ENCODE results near the gene BABAM2. TPM values are rescaled to one million over a fixed set of nuclear protein-coding genes. Genes with fewer than 3 reads are reported as not detected.

BABAM2 gene
- total RNA-seq, 2 experiments from 2014 or later = 41.9 to 49.7 TPM

- no peak for DNase-seq
- Mint-ChIP-seq H3K4me1 (peaks cover 32% of the 10 kb centered on the region), H3K9me3 (no peaks in the 10 kb centered on the region), H3K4me3 (no peak overlapping the region), H3K36me3 (ENCODE audit: low read depth) (peaks cover 3% of the 10 kb centered on the region), H3K27me3 (no peaks in the 10 kb centered on the region), H3K27ac (peak overlapping the region; percentile 60)
- ChIA-PET POLR2A (no interaction called here), CTCF (interaction anchor here (0.9 kb wide), 1 partner anchor 33 kb away, joined by 4 read pairs; no protein-coding TSS in a partner anchor)
Measured at GRCh38 chr2:28346587-28346986, 456.1 kb downstream of the BABAM2 start.

GRCh38 chr2:28347193-28347592, 456.7 kb downstream of the BABAM2 start:
- ChIA-PET POLR2A (no interaction called here), CTCF (interaction anchor here (0.6 to 0.9 kb wide), 2 partner anchors 32 to 636 kb away, joined by 4 to 6 read pairs; no protein-coding TSS in a partner anchor)
- H3K27ac Mint-ChIP-seq = peak overlapping the region; percentile 89
- H3K27me3 Mint-ChIP-seq = no peaks in the 10 kb centered on the region
- H3K9me3 Mint-ChIP-seq = no peaks in the 10 kb centered on the region
- peaks cover 3% of the 10 kb centered on the region for H3K36me3 Mint-ChIP-seq (ENCODE audit: low read depth)
- peaks cover 34% of the 10 kb centered on the region for H3K4me1 Mint-ChIP-seq
- no peak for DNase-seq
- peak overlapping the region; percentile 1 for H3K4me3 Mint-ChIP-seq

- H3K27me3 Mint-ChIP-seq = no peaks in the 10 kb centered on the region
- ChIA-PET POLR2A (no interaction called here), CTCF (interaction anchor here (0.6 to 0.9 kb wide), 2 partner anchors 32 to 636 kb away, joined by 4 to 6 read pairs; no protein-coding TSS in a partner anchor)
- H3K4me3 Mint-ChIP-seq = peak overlapping the region; percentile 1
- H3K4me1 Mint-ChIP-seq = peaks cover 34% of the 10 kb centered on the region
- H3K36me3 Mint-ChIP-seq (ENCODE audit: low read depth) = peaks cover 3% of the 10 kb centered on the region
- H3K9me3 Mint-ChIP-seq = no peaks in the 10 kb centered on the region
- DNase-seq = no peak
- peak overlapping the region; percentile 89 for H3K27ac Mint-ChIP-seq
Measured at GRCh38 chr2:28347596-28347995, 457.1 kb downstream of the BABAM2 start.

- Mint-ChIP-seq H3K36me3 (ENCODE audit: low read depth) (peaks cover 3% of the 10 kb centered on the region), H3K9me3 (no peaks in the 10 kb centered on the region), H3K27me3 (no peaks in the 10 kb centered on the region), H3K27ac (peak overlapping the region; percentile 89), H3K4me1 (peaks cover 33% of the 10 kb centered on the region), H3K4me3 (peak overlapping the region; percentile 32)
- peak; percentile 65 for DNase-seq
- POLR2A ChIA-PET = no interaction called here
- CTCF ChIA-PET = no interaction called here
Measured at GRCh38 chr2:28348149-28348567, 457.6 kb downstream of the BABAM2 start.

- H3K4me3 Mint-ChIP-seq = no peak overlapping the region
- peaks cover 33% of the 10 kb centered on the region for H3K4me1 Mint-ChIP-seq
- H3K27ac Mint-ChIP-seq = peak overlapping the region; percentile 89
- H3K9me3 Mint-ChIP-seq = no peaks in the 10 kb centered on the region
- ChIA-PET CTCF (interaction anchor here (1.0 to 1.9 kb wide), 2 partner anchors 11 to 378 kb away, joined by 3 to 4 read pairs; no protein-coding TSS in a partner anchor), POLR2A (no interaction called here)
- no peak for DNase-seq
- H3K36me3 Mint-ChIP-seq (ENCODE audit: low read depth) = peaks cover 3% of the 10 kb centered on the region
- H3K27me3 Mint-ChIP-seq = no peaks in the 10 kb centered on the region
Measured at GRCh38 chr2:28348921-28349320, 458.4 kb downstream of the BABAM2 start.

GRCh38 chr2:28349546-28350165, 459.1 kb downstream of the BABAM2 start:
- CTCF ChIA-PET = interaction anchor here (0.9 to 1.9 kb wide), 7 partner anchors 8 to 377 kb away, joined by 3 to 6 read pairs (median 3); no protein-coding TSS in a partner anchor
- no peaks in the 10 kb centered on the region for H3K9me3 Mint-ChIP-seq

GRCh38 chr2:28350196-28350595, 459.7 kb downstream of the BABAM2 start:
- H3K27me3 Mint-ChIP-seq = no peaks in the 10 kb centered on the region
- H3K4me3 Mint-ChIP-seq = no peak overlapping the region
- POLR2A ChIA-PET = no interaction called here
- DNase-seq = no peak
- no peaks in the 10 kb centered on the region for H3K9me3 Mint-ChIP-seq
- peaks cover 3% of the 10 kb centered on the region for H3K36me3 Mint-ChIP-seq (ENCODE audit: low read depth)
- CTCF ChIA-PET = interaction anchor here (0.9 to 1.9 kb wide), 7 partner anchors 9 to 51 kb away, joined by 3 to 6 read pairs (median 3); no protein-coding TSS in a partner anchor
- no peak overlapping the region for H3K27ac Mint-ChIP-seq
- H3K4me1 Mint-ChIP-seq = peaks cover 33% of the 10 kb centered on the region

More at GRCh38 chr2:28349546-28350165, 459.1 kb downstream of the BABAM2 start:
- Mint-ChIP-seq H3K4me1 (peaks cover 33% of the 10 kb centered on the region), H3K27ac (peak overlapping the region; percentile 89), H3K27me3 (no peaks in the 10 kb centered on the region), H3K4me3 (no peak overlapping the region), H3K36me3 (ENCODE audit: low read depth) (peaks cover 3% of the 10 kb centered on the region)
- POLR2A ChIA-PET = no interaction called here
- DNase-seq = no peak

- Mint-ChIP-seq H3K4me1 (peaks cover 33% of the 10 kb centered on the region), H3K27me3 (no peaks in the 10 kb centered on the region), H3K36me3 (ENCODE audit: low read depth) (peaks cover 3% of the 10 kb centered on the region), H3K27ac (no peak overlapping the region), H3K9me3 (no peaks in the 10 kb centered on the region), H3K4me3 (no peak overlapping the region)
- DNase-seq = no peak
- ChIA-PET CTCF (interaction anchor here (1.1 to 1.9 kb wide), 5 partner anchors 10 to 14 kb away, joined by 3 to 6 read pairs (median 4); no protein-coding TSS in a partner anchor), POLR2A (interaction anchor here (0.7 kb wide), 1 partner anchor 27 kb away, joined by 3 read pairs; no protein-coding TSS in a partner anchor)
Measured at GRCh38 chr2:28350791-28351285, 460.3 kb downstream of the BABAM2 start.

- Mint-ChIP-seq H3K4me1 (peaks cover 32% of the 10 kb centered on the region), H3K36me3 (ENCODE audit: low read depth) (peaks cover 3% of the 10 kb centered on the region), H3K27me3 (no peaks in the 10 kb centered on the region), H3K4me3 (no peak overlapping the region), H3K9me3 (no peaks in the 10 kb centered on the region), H3K27ac (peak overlapping the region; percentile 60)
- ChIA-PET CTCF (interaction anchor here (1.0 kb wide), 1 partner anchor 28 kb away, joined by 3 read pairs; no protein-coding TSS in a partner anchor), POLR2A (interaction anchor here (0.7 kb wide), 1 partner anchor 28 kb away, joined by 3 read pairs; no protein-coding TSS in a partner anchor)
- DNase-seq = no peak
Measured at GRCh38 chr2:28351621-28352020, 461.1 kb downstream of the BABAM2 start.

GRCh38 chr2:28352104-28352503, 461.6 kb downstream of the BABAM2 start:
- Mint-ChIP-seq H3K4me3 (no peak overlapping the region), H3K4me1 (peaks cover 27% of the 10 kb centered on the region), H3K27ac (no peak overlapping the region), H3K36me3 (ENCODE audit: low read depth) (peaks cover 3% of the 10 kb centered on the region), H3K27me3 (no peaks in the 10 kb centered on the region), H3K9me3 (no peaks in the 10 kb centered on the region)
- DNase-seq = no peak
- CTCF ChIA-PET = interaction anchor here (1.0 to 1.3 kb wide), 2 partner anchors 12 to 27 kb away, joined by 3 read pairs; no protein-coding TSS in a partner anchor
- POLR2A ChIA-PET = no interaction called here

GRCh38 chr2:28352610-28353195, 462.2 kb downstream of the BABAM2 start:
- ChIA-PET CTCF (interaction anchor here (1.0 to 1.3 kb wide), 2 partner anchors 13 to 27 kb away, joined by 3 read pairs; no protein-coding TSS in a partner anchor), POLR2A (no interaction called here)
- H3K27me3 Mint-ChIP-seq = no peaks in the 10 kb centered on the region
- no peak overlapping the region for H3K27ac Mint-ChIP-seq
- no peak for DNase-seq
- peaks cover 3% of the 10 kb centered on the region for H3K36me3 Mint-ChIP-seq (ENCODE audit: low read depth)
- no peak overlapping the region for H3K4me3 Mint-ChIP-seq
- H3K4me1 Mint-ChIP-seq = peaks cover 22% of the 10 kb centered on the region
- no peaks in the 10 kb centered on the region for H3K9me3 Mint-ChIP-seq

- no peak for DNase-seq
- H3K4me1 Mint-ChIP-seq = peaks cover 27% of the 10 kb centered on the region
- no peaks in the 10 kb centered on the region for H3K36me3 Mint-ChIP-seq (ENCODE audit: low read depth)
- CTCF ChIA-PET = interaction anchor here (1.2 kb wide), 1 partner anchor 19 kb away, joined by 6 read pairs; no protein-coding TSS in a partner anchor
- POLR2A ChIA-PET = no interaction called here
- H3K27ac Mint-ChIP-seq = peak overlapping the region; percentile 50
- H3K9me3 Mint-ChIP-seq = no peaks in the 10 kb centered on the region
- no peak overlapping the region for H3K4me3 Mint-ChIP-seq
- H3K27me3 Mint-ChIP-seq = no peaks in the 10 kb centered on the region
Measured at GRCh38 chr2:28354920-28355520, 464.5 kb downstream of the BABAM2 start.

Data from activated CD4-positive, alpha-beta T cell treated with anti-CD3 and anti-CD28 coated beads, Interleukin-2, amount 10 ng/mL, durations not matched to agents 7 days and 5 days (primary cell).